Sigmoid colon (tissue), 4 donors: ENCODE measurements around the gene SEC24B.

Experiments used
- EP300 ChIP-seq, 4 donors: sonication (generic); formaldehyde crosslinking; IDR thresholded peaks; one replicate each; pipeline ENCODE4 v1.6.1; 2017; ENCODE audit warnings: antibody characterized with exemption in 4 of 4
- POLR2A ChIP-seq, 2 donors: fragments of 450-650 bp; IDR thresholded peaks; one replicate each; pipeline ENCODE4 v1.6.1; 2016; ENCODE audit warnings: antibody characterized with exemption in 2 of 2, mild to moderate bottlenecking in 2 of 2, moderate library complexity in 2 of 2
- POLR2AphosphoS5 ChIP-seq, 4 donors: sonication (generic); formaldehyde crosslinking; IDR thresholded peaks; one replicate each; pipeline ENCODE4 v1.6.1; 2017; ENCODE audit warnings: antibody characterized with exemption in 4 of 4
- TF ChIP-seq, protein P1 (sequence below), 4 experiments: fragments of 450-650 bp in 3 of 4; fragments of 200-600 bp in 1 of 4; IDR thresholded peaks; one replicate each; pipeline ENCODE4 v1.5.1; 2016 to 2019; ENCODE audit warnings: antibody characterized with exemption in 4 of 4, mild to moderate bottlenecking in 3 of 4, moderate library complexity in 2 of 4

DNA sequence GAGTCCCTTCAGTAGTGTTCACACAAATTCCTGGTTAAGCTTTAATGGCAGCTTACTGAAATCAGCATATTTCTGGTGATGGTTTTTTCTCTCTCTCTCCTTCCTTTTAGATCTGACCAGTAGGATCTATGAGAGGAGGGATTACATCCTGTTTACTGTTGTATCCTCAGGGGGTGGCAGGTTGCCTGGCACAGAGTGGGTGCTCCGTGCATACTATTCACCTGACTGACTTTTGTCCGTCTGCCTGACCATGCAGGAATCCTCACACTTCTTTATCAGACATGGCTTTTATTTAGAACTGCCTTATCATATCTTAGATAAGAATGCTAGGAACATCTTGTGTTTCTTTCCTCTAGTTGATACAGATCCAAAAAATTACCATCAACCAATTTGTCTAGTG lies 156.0 kb downstream of the SEC24B start:
- TF ChIP-seq, protein P1, sequence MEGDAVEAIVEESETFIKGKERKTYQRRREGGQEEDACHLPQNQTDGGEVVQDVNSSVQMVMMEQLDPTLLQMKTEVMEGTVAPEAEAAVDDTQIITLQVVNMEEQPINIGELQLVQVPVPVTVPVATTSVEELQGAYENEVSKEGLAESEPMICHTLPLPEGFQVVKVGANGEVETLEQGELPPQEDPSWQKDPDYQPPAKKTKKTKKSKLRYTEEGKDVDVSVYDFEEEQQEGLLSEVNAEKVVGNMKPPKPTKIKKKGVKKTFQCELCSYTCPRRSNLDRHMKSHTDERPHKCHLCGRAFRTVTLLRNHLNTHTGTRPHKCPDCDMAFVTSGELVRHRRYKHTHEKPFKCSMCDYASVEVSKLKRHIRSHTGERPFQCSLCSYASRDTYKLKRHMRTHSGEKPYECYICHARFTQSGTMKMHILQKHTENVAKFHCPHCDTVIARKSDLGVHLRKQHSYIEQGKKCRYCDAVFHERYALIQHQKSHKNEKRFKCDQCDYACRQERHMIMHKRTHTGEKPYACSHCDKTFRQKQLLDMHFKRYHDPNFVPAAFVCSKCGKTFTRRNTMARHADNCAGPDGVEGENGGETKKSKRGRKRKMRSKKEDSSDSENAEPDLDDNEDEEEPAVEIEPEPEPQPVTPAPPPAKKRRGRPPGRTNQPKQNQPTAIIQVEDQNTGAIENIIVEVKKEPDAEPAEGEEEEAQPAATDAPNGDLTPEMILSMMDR (IDR thresholded peaks at IDR 0.05): no peak
- TF ChIP-seq EP300 (IDR thresholded peaks at IDR 0.05): no peak
- no peak for TF ChIP-seq POLR2AphosphoS5 (IDR thresholded peaks at IDR 0.05)
- TF ChIP-seq POLR2A (IDR thresholded peaks at IDR 0.05): no peak
